ENCODE results near the gene TFF3. TPM values are rescaled to one million over a fixed set of nuclear protein-coding genes. Genes with fewer than 3 reads are reported as not detected.

The TFF3 gene
- total and polyA plus RNA-seq, 2 of the 13 experiments (the other 11 are each of a cell fraction or from before 2014, with no cell fraction given), result 14.2 to 26.9 TPM

GRCh38 chr21:42300956-42301355 is 14.3 kb downstream of the TFF3 start:
- in situ Hi-C loops (cut with HindIII; ENCODE audit: extremely low pct_ligation_motif_present, low pct_unique_long_range_greater_than_20kb) (no loop called here), intact Hi-C loops (cut with micrococcal nuclease; ENCODE audit: unreplicated experiment) (no loop called here)
- TF ChIP-seq CREB1 (IDR thresholded peaks at IDR 0.05), result no peak
- no peak for TF ChIP-seq CREB1 (CRISPR knock-in tag; IDR thresholded peaks at IDR 0.05)
- TF ChIP-seq ZNF275 (CRISPR knock-in tag; IDR thresholded peaks at IDR 0.05; ENCODE audit: borderline replicate concordance), result no peak
- TF ChIP-seq ONECUT2 (CRISPR knock-in tag; IDR thresholded peaks at IDR 0.05), result no peak
- H3K27me3 ChIP-seq (ENCODE audit: control insufficient read depth in 1 of 2, insufficient read depth in 2 of 2, low read length in 2 of 2), result peaks cover 3 to 46% of the 10 kb centered on the region in 2 experiments; a peak in 3 of 5 replicates
- no peaks in the 10 kb centered on the region for H3K9me3 ChIP-seq (ENCODE audit: low read length)
- no TSS peak for BruUV-seq (replicated peaks)
- H3K4me3 ChIP-seq (replicated peaks in 1 of 3; ENCODE audit: insufficient read depth in 1 of 3, low read depth in 2 of 3, low read length in 3 of 3), result no peak overlapping the region
- H3K9ac ChIP-seq (ENCODE audit: insufficient read depth, low read depth, low read length), result no peak overlapping the region
- H2AFZ ChIP-seq (ENCODE audit: low read length), result no peak overlapping the region
- DNase-seq (ENCODE audit: low spot score) (no peak), ATAC-seq (no peak), FAIRE-seq (no peak)
- H3K4me1 ChIP-seq (ENCODE audit: insufficient read depth, low read length), result no peaks in the 10 kb centered on the region
- H3K36me3 ChIP-seq (replicated peaks in 1 of 2; ENCODE audit: control insufficient read depth in 1 of 2, insufficient read depth in 2 of 2, low read length in 2 of 2), result no peaks in the 10 kb centered on the region
- WGBS (ENCODE audit: low lambda C conversion rate), result 36% methylated on average over 9 of the region's 9 CpGs
- H3K79me2 ChIP-seq (ENCODE audit: insufficient read depth, low read length), result no peaks in the 10 kb centered on the region
- H3K27ac ChIP-seq (ENCODE audit: extremely low read length, insufficient read depth, low read length), result no peak overlapping the region
- ChIA-PET POLR2A (no interaction called here), CTCF (ENCODE audit: low intra/inter-chr PET ratio, low total read pairs) (no interaction called here)
- H4K20me1 ChIP-seq (ENCODE audit: insufficient read depth, low read length), result no peaks in the 10 kb centered on the region
- no peak overlapping the region for H3K4me2 ChIP-seq (ENCODE audit: low read depth, low read length)

GRCh38 chr21:42300045-42300583 is 15.1 kb downstream of the TFF3 start:
- CTCF ChIA-PET (ENCODE audit: low intra/inter-chr PET ratio, low total read pairs), result no interaction called here
- 3% methylated on average over 3 of the region's 7 CpGs for WGBS (ENCODE audit: low lambda C conversion rate)

More at GRCh38 chr21:42300045-42300583, 15.1 kb downstream of the TFF3 start:
- Histone ChIP-seq H4K20me1 (ENCODE audit: insufficient read depth, low read length) (no peaks in the 10 kb centered on the region), H3K4me2 (ENCODE audit: low read depth, low read length) (no peak overlapping the region), H3K9me3 (ENCODE audit: low read length) (no peaks in the 10 kb centered on the region), H3K27me3 (ENCODE audit: control insufficient read depth in 1 of 2, insufficient read depth in 2 of 2, low read length in 2 of 2) (peaks cover 5 to 52% of the 10 kb centered on the region in 2 experiments; a peak in 3 of 5 replicates), H3K4me1 (ENCODE audit: insufficient read depth, low read length) (no peaks in the 10 kb centered on the region), H3K27ac (ENCODE audit: extremely low read length, insufficient read depth, low read length) (no peak overlapping the region), H3K36me3 (replicated peaks in 1 of 2; ENCODE audit: control insufficient read depth in 1 of 2, insufficient read depth in 2 of 2, low read length in 2 of 2) (no peaks in the 10 kb centered on the region), H3K79me2 (ENCODE audit: insufficient read depth, low read length) (no peaks in the 10 kb centered on the region), H3K4me3 (replicated peaks in 1 of 3; ENCODE audit: insufficient read depth in 1 of 3, low read depth in 2 of 3, low read length in 3 of 3) (no peak overlapping the region), H3K9ac (ENCODE audit: insufficient read depth, low read depth, low read length) (no peak overlapping the region), H2AFZ (ENCODE audit: low read length) (no peak overlapping the region)
- no peak for FAIRE-seq
- POLR2A ChIA-PET, result no interaction called here
- no peak for DNase-seq (ENCODE audit: low spot score)
- no peak for ATAC-seq
- in situ Hi-C loops (cut with HindIII; ENCODE audit: extremely low pct_ligation_motif_present, low pct_unique_long_range_greater_than_20kb), result no loop called here
- peak; percentile 89 for TF ChIP-seq MNT (IDR thresholded peaks at IDR 0.05)
- TF ChIP-seq ZBTB34 (CRISPR knock-in tag; IDR thresholded peaks at IDR 0.05), result no peak
- intact Hi-C loops (cut with micrococcal nuclease; ENCODE audit: unreplicated experiment), result no loop called here
- BruUV-seq (replicated peaks), result no TSS peak
